IMR-90 (cell line): ENCODE data around the gene ITPR2.

ENCODE experiments used
- MAZ ChIP-seq: IDR thresholded peaks from 2 replicates; pipeline ENCODE4 v1.6.1; 2012; ENCODE audit warnings: low read depth, mild to moderate bottlenecking, low read length, improper control_type of control experiment, moderate library complexity, borderline replicate concordance
- TF ChIP-seq, protein P1 (sequence below): conservative IDR thresholded peaks from 2 replicates; pipeline ENCODE4 v1.5.1; 2012; ENCODE audit warnings: mild to moderate bottlenecking, low read depth, low read length, improper control_type of control experiment

DNA sequence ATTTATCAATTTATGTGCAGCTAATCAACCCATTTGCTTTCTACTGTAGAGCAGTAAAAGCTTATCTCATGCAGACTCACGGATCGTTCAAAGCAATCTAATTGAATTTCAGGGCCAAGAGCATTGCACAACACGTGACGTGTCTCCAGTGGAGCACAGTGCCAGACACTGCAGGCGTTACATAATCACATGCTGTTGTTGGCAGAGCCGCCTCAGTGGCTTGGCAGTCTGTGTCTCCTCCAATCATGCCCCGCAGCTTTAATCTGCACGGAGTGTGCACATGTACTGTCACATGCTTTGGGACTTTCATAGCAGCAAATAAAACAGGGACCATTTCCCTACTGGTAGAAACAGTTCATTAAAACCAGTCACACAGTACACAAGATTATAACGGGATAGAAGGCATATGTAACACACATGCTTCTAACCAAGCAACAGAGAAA is 309.3 kb downstream of the ITPR2 start:
- TF ChIP-seq, protein P1, sequence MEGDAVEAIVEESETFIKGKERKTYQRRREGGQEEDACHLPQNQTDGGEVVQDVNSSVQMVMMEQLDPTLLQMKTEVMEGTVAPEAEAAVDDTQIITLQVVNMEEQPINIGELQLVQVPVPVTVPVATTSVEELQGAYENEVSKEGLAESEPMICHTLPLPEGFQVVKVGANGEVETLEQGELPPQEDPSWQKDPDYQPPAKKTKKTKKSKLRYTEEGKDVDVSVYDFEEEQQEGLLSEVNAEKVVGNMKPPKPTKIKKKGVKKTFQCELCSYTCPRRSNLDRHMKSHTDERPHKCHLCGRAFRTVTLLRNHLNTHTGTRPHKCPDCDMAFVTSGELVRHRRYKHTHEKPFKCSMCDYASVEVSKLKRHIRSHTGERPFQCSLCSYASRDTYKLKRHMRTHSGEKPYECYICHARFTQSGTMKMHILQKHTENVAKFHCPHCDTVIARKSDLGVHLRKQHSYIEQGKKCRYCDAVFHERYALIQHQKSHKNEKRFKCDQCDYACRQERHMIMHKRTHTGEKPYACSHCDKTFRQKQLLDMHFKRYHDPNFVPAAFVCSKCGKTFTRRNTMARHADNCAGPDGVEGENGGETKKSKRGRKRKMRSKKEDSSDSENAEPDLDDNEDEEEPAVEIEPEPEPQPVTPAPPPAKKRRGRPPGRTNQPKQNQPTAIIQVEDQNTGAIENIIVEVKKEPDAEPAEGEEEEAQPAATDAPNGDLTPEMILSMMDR = no peak
- no peak for TF ChIP-seq MAZ
